Osteocyte (in vitro differentiated cells): ENCODE results near the gene BANP. TPM values are rescaled to one million over a fixed set of nuclear protein-coding genes. Genes with fewer than 3 reads are reported as not detected.
"Not testable (repeated sequence)": the region's sequence is repeated elsewhere in the genome, so short reads cannot be mapped to it uniquely, and the experiment has no call there.

Source experiments
- DNase-seq: peaks from one replicate; pipeline ENCODE4 v3.0.0; 2021; ENCODE audit warnings: mixed read lengths; ENCODE audit not compliant: unreplicated experiment; ENCODE audit errors: extremely low spot score
- H3K27ac Mint-ChIP-seq: one replicate; pipeline ENCODE4 v1.8.0; 2021; ENCODE audit warnings: mild to moderate bottlenecking, mixed read lengths; ENCODE audit not compliant: unreplicated experiment
- H3K27me3 Mint-ChIP-seq: one replicate; pipeline ENCODE4 v1.8.0; 2021; ENCODE audit warnings: mixed read lengths; ENCODE audit not compliant: unreplicated experiment
- H3K36me3 Mint-ChIP-seq: one replicate; pipeline ENCODE4 v1.8.0; 2021; ENCODE audit warnings: mixed read lengths; ENCODE audit not compliant: unreplicated experiment
- H3K4me1 Mint-ChIP-seq: one replicate; pipeline ENCODE4 v1.8.0; 2021; ENCODE audit warnings: mixed read lengths; ENCODE audit not compliant: unreplicated experiment
- H3K4me3 Mint-ChIP-seq: one replicate; pipeline ENCODE4 v1.8.0; 2021; ENCODE audit warnings: mild to moderate bottlenecking, moderate library complexity, mixed read lengths; ENCODE audit not compliant: unreplicated experiment
- H3K9me3 Mint-ChIP-seq: one replicate; pipeline ENCODE4 v1.8.0; 2021; ENCODE audit warnings: mixed read lengths; ENCODE audit not compliant: unreplicated experiment
- total RNA-seq: library from RNA; stranded (reverse); gene quantifications from 2 replicates; pipeline ENCODE4 v1.2.1, GENCODE V29; 2021
- TF ChIP-seq, protein P1 (sequence below): fragments of 200-600 bp; sonication (generic); IDR thresholded peaks from 2 replicates; pipeline ENCODE4 v1.5.0; 2021; ENCODE audit warnings: antibody characterized with exemption, mild to moderate bottlenecking, moderate library complexity

BANP gene
- total RNA-seq, 1 donor from 2014 or later, result 20.5 TPM

GRCh38 chr16:88026964-88027938 is 76.0 kb downstream of the BANP start:
- no peak overlapping the region for H3K4me3 Mint-ChIP-seq
- H3K27ac Mint-ChIP-seq, result no peak overlapping the region
- peaks cover 26% of the 10 kb centered on the region for H3K36me3 Mint-ChIP-seq
- no peaks in the 10 kb centered on the region for H3K9me3 Mint-ChIP-seq
- H3K4me1 Mint-ChIP-seq, result peaks cover 31% of the 10 kb centered on the region
- no peaks in the 10 kb centered on the region for H3K27me3 Mint-ChIP-seq
- DNase-seq, result no peak
- TF ChIP-seq, protein P1, sequence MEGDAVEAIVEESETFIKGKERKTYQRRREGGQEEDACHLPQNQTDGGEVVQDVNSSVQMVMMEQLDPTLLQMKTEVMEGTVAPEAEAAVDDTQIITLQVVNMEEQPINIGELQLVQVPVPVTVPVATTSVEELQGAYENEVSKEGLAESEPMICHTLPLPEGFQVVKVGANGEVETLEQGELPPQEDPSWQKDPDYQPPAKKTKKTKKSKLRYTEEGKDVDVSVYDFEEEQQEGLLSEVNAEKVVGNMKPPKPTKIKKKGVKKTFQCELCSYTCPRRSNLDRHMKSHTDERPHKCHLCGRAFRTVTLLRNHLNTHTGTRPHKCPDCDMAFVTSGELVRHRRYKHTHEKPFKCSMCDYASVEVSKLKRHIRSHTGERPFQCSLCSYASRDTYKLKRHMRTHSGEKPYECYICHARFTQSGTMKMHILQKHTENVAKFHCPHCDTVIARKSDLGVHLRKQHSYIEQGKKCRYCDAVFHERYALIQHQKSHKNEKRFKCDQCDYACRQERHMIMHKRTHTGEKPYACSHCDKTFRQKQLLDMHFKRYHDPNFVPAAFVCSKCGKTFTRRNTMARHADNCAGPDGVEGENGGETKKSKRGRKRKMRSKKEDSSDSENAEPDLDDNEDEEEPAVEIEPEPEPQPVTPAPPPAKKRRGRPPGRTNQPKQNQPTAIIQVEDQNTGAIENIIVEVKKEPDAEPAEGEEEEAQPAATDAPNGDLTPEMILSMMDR, result no peak

GRCh38 chr16:88028177-88028930 is 77.1 kb downstream of the BANP start:
- peaks cover 27% of the 10 kb centered on the region for H3K4me1 Mint-ChIP-seq
- H3K4me3 Mint-ChIP-seq, DNase-seq, H3K9me3 Mint-ChIP-seq, H3K27me3 Mint-ChIP-seq: not testable (repeated sequence)
- peaks cover 27% of the 10 kb centered on the region for H3K36me3 Mint-ChIP-seq
- peak overlapping the region; percentile 31 for H3K27ac Mint-ChIP-seq

DNA sequence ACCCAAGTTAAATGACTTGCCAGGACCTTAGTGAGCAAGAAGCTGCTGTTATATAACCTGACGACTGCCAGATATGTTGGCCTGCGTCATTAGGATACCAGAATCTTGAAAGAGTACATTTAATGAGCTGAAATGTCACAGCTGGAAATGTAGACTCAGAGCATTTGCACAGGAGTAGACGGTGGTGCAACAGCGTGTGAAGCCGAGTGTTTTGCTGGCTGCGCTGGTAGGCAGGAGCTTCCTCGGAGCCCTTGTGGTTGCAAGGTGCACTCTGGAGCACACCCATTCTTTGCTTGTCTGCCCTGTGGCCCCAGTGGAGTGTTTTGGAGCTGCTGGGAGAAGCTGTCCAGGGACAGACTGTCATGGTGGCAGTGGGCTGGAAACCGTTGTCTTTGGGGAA is 79.3 kb downstream of the BANP start:
- no peak overlapping the region for H3K27ac Mint-ChIP-seq
- H3K4me3 Mint-ChIP-seq, result no peak overlapping the region
- peaks cover 11% of the 10 kb centered on the region for H3K4me1 Mint-ChIP-seq
- TF ChIP-seq, protein P1, result no peak
- DNase-seq, result no peak
- H3K36me3 Mint-ChIP-seq, result peaks cover 39% of the 10 kb centered on the region
- H3K9me3 Mint-ChIP-seq, result no peaks in the 10 kb centered on the region
- no peaks in the 10 kb centered on the region for H3K27me3 Mint-ChIP-seq

- H3K36me3 Mint-ChIP-seq, result peaks cover 44% of the 10 kb centered on the region
- not testable (repeated sequence) for DNase-seq, H3K9me3 Mint-ChIP-seq, H3K4me3 Mint-ChIP-seq, H3K27ac Mint-ChIP-seq, H3K27me3 Mint-ChIP-seq, H3K4me1 Mint-ChIP-seq
Observed at GRCh38 chr16:88030961-88031360, 79.7 kb downstream of the BANP start.

DNA sequence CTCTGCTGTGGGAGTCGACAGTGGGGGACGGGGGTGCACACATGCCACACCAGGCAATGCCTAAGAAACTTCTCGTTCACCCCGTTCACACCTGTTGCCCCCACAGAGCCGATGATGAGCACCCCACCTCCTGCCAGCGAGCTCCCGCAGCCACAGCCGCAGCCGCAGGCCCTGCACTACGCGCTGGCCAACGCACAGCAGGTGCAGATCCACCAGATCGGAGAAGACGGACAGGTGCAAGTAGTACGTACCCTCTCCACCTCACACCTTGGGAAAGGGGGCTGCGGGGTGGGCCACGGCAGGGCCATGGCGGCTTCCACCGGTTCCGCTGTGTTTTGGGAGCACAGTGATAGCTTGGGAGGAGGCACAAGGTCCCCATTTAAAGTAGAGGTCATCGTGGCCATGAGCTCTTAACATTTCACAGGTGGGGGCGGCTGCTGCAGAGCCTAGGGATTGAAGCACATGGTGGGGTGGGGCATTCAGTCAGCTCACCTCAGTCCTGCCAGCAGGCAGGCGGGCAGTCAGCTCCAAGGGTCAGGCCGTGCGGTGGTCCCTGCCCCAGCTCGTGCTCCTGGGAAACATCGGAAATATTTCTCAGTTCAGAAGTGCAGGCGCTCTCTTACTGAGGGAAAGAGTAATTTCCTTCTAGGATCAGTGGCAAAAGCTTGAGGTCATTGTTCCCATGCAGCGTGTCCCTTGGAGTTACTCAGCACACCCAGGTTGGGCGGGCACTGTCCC is 81.9 kb downstream of the BANP start:
- H3K27me3 Mint-ChIP-seq, DNase-seq, H3K4me1 Mint-ChIP-seq, H3K4me3 Mint-ChIP-seq, H3K27ac Mint-ChIP-seq, H3K9me3 Mint-ChIP-seq: not testable (repeated sequence)
- peaks cover 48% of the 10 kb centered on the region for H3K36me3 Mint-ChIP-seq

- no peaks in the 10 kb centered on the region for H3K4me1 Mint-ChIP-seq
- DNase-seq, result no peak
- no peak overlapping the region for H3K4me3 Mint-ChIP-seq
Observed at GRCh38 chr16:88034770-88035169, 83.5 kb downstream of the BANP start.

More at GRCh38 chr16:88034770-88035169, 83.5 kb downstream of the BANP start:
- no peak overlapping the region for H3K27ac Mint-ChIP-seq
- no peaks in the 10 kb centered on the region for H3K27me3 Mint-ChIP-seq
- TF ChIP-seq, protein P1, result no peak
- peaks cover 45% of the 10 kb centered on the region for H3K36me3 Mint-ChIP-seq
- H3K9me3 Mint-ChIP-seq, result no peaks in the 10 kb centered on the region
